Posterior cingulate gyrus (tissue), 11 donors: ENCODE results near the gene GPALPP1.
"Not testable (repeated sequence)": the region's sequence is repeated elsewhere in the genome, so short reads cannot be mapped to it uniquely, and the experiment has no call there.

Experiments used
- DNase-seq, 10 donors: peaks; one replicate each; pipeline versions ENCODE4 v3.0.0 to v3.0.0-alpha.2; 2020 to 2021; ENCODE audit warnings: mixed read lengths in 3 of 10
- intact Hi-C: fragments of 100-400 bp; cut with DNase I; formaldehyde crosslinking; loops from one replicate; pipeline ENCODE4 v1.15.1; 2023

GPALPP1 gene

DNA sequence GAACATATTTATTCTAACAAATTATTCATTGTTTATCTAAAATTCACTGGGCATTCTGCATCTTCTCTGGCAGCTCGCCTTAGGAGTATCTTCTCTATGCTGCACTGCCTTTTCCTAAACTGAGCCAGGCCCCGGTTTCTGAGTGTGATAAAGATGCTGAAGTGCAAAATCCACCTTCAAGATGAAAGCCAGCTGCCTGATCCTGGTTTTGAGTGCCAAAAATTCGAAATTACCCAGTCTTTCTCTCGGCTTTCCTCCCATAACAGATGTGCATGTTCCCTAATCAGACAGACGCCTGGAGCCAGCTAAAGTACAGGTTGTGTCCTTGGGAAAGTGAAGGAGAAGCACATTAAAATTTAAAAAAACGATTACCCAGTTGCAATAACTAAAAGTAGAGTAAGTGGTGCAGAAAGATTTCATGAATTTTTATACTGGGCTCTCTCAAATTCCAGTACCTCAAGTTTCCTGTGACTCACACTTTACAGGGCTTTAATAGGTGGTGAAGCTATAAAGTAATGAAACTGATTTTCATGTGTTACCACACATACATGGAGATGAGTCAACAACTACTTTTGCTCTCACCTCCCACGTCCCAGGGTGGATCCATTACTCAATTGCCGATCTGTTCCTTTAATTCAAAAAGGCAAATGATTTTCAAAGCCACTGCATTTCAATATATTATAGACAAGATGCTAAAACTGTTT lies 66.0 kb downstream of the GPALPP1 start:
- DNase-seq: peak in 3 of 10 donors; percentile 38 to 42 (median 40)
- intact Hi-C loops: no loop called here

DNA sequence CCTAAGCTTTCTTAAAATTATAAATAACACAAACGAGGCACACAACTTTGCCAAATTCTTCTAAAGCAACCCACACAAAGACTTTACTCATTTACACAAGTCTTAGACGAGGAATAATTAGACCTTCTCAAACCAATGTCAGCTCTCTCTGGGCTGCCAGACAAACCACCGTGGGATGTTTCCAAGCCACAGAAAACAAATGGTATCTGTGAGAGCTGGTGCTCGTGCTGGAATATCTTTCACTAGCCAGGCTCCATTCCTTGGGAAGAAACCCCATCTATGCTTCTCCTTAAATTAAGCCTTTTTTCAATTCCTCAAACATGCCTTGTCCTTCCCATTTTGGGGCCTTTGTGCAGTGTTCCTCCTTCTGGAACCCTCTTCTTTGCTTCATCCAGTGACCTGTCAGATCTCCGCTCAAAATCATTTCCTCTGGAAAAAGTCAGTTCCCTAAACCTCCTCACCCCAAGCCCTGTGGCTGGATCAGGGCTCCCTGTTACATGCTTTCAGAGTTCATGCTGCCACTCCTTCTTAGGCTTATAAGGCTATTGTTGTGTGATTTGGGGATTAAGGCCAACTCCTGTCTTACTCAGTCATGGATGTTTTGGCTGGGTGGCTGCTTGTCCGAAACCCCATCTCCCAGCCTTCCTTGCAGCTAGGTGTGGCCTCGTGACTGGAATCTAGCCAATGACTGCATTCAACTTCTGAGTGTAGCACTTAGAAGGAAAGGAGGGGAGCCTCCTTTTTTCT lies 66.7 kb downstream of the GPALPP1 start:
- intact Hi-C loops: no loop called here
- peak in 4 of 10 donors; percentile 16 to 85 (median 24) for DNase-seq

DNA sequence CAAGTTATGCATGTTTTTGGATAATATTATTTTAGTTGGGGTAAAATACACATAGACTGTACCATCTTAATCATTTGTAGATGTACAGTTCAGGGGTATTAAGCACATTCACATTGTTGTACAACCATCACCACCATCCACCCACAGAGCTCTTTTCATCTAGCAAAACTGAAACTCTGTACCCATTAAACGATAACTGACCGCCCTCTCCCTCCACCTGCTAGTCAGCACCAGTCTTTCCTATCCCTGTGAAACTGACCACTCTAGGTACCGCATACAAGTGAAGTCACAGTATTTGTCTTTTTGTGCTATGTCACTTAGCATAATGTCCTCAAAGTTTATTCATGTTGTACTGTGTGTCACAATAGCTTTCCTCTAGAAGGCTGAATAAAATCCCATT lies 70.7 kb downstream of the GPALPP1 start:
- DNase-seq: no peak
- intact Hi-C loops: no loop called here

DNA sequence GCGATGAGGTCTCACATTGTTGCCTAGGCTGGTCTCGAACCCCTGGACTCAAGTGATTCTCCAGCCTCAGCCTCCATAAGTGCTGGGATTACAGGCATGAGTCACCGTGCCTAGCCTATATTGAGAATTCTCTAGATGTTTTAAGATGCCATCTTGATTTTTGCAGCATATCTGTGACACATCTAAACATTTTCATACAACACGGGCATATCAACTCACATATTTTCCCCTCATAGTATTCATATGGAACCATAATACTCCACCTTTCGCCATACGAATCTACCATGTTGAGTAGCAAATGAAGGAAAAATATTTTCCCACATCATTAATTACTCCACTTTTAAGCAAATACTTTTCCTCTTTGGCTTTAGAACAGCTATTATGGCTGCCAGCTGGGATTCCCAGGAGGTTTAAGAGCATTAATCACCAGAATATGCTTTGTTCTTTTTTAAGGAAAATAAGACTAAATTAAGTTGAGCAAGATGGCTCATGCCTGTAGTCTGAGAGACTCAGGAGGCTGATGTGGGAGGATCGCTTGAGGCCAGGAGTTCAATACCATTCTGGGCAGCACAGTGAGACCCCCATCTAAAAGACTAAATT lies 74.0 kb downstream of the GPALPP1 start:
- no peak for DNase-seq
- intact Hi-C loops: no loop called here

DNA sequence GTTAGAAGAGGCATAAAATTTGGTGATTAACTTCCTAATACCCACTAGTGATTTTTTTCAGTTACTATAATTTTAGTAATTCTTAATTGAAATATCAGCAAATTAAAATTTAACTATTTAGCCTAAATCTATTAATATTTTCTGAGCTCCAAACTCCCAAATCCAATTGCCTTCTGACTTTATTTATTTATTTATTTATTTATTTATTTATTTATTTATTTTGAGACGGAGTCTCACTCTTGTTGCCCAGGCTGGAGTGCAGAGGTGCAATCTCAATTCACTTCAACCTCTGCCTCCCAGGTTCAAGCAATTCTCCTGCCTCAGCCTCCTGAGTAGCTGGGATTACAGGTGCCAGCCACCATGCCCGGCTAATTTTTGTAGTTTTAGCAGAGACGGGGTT lies 74.6 kb downstream of the GPALPP1 start:
- DNase-seq, intact Hi-C loops: not testable (repeated sequence)

DNA sequence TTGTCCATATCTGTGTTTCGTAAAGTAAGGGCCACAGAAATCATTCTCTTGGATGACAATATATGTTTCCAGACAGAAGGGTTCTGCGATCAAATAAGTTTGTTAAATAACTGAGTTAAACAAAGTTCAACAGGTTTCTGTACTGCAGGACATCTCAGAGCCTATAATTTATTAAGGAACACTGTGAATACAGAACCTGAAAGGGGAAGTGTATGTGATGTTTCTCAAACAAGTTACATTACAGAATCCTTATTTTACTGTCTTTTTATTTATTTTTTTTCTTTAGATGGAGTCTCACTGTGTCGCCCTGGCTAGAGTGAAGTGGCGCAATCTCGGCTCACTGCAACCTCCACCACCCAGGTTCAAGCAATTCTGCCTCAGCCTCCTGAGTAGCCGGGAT lies 75.6 kb downstream of the GPALPP1 start:
- DNase-seq: no peak
- intact Hi-C loops: no loop called here

DNA sequence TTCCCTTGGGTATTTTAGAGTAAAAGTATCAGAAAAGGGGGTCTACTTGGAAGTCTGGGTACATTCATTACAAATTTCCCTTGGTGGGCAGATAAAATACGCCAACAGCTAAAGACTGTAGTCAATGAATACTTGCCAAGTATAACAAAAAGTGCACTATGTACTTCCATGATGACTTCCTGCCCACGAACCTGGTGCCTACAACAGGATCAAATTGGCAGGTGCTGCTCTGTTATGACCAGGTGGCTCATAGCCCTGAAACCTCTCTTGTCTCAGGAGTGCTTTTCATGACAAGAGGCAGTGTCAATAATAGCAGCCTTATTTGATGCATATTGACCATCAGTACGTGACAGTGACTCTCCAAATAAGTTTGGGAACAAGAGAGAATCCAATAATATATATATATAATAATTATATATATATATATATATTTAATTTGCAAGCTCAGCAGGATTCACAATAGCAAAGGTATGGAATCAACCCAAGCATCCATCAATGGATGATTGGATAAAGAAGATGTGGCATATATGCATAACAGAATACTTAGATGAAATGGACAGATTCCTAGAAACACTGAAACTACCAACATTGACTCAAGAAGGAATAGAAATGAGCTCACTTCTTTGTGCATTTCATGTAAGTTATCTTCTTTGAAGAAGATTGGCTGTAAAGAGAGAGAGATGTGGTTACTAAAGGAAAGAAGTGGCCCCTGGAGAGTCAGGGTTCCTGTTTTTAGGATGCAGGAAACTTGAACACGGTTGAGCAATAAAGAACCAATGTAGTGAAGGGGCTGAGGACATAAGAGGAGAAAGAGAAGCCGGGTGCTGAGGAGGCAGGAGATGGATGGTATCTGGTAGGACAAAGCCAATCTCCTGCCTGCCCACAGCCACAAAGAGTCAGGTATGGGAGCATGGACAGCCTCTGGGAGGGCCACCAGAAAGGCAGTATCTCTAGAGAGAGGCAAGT lies 79.0 kb downstream of the GPALPP1 start:
- DNase-seq: no peak
- intact Hi-C loops: no loop called here

DNA sequence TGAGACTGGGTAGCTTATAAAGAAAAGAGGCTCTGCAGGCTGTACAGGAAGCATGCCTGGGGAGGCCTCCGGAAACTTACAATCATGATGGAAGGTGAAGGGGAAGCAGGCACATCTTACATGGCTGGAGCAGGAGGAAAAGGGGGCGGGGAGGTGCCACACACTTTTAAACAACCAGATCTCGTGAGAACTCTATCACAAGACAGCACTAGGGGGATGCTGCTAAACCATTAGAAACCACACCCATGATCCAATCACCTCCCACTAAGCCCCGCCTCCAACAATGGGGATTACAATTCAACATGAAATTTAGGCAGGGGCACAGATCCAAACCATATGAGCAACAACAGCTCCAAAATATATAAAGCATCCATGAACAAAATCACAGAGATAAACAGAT lies 84.5 kb downstream of the GPALPP1 start:
- DNase-seq: no peak
- intact Hi-C loops: no loop called here

DNA sequence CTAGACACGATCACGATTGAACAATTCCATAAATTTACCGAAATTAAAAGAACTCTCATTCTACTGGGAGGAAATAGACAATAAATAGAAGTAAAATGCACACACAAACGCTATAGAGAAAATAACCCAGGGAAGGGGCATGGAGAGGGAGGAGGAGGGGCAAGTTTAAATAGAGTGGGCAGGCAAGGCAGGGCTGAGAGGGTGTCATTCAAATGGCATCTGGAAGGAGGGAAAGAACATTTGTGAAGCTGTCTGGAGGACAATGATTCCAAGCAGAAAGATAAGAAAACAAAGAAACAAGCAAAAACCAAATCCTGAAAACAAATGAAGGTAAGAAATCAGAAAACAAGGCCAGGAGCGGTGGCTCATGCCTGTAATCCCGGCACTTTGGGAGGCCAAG lies 85.4 kb downstream of the GPALPP1 start:
- no peak for DNase-seq
- intact Hi-C loops: no loop called here

DNA sequence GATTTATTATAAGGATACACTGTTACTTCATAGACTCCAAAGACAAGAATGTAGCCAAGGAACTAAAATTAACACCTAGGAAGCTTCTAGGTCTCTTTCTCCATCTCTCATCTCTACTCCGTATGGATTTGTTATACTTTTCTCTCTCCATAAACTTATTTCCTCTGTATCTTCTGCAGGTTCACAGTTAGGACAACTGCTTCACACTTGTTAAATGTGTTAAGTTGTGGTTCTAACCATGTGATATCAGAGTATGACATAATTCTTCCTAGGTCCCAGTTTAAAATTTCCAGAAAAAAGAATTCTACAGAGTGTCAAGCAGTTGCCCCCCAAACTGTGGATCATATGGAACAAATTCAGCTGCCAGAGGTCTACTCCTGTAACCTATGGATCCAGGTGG lies 88.7 kb downstream of the GPALPP1 start:
- DNase-seq: no peak
- intact Hi-C loops: no loop called here
